NCI-H128 (cell line): ENCODE results near the gene PITX3.

Source experiments
- DNase-seq: peaks from one replicate; lab custom pipeline; 2025; ENCODE audit not compliant: unreplicated experiment; lab: John Stamatoyannopoulos, UW

The PITX3 gene

GRCh38 chr10:102185811-102186527 lies 55.3 kb downstream of the PITX3 start:
- no peak for DNase-seq

GRCh38 chr10:102185272-102185671 lies 56.0 kb downstream of the PITX3 start:
- DNase-seq = no peak

GRCh38 chr10:102184606-102185005 lies 56.7 kb downstream of the PITX3 start:
- DNase-seq = no peak
